HG03066 (cell line): ENCODE results near the gene LRP1.

Experiments used
- ATAC-seq: cut with Tn5 transposase; IDR thresholded peaks from one replicate; pipeline ENCODE4 v1.9.1; 2021; ENCODE audit warnings: low read depth; ENCODE audit not compliant: unreplicated experiment

LRP1 gene

GRCh38 chr12:57185906-57186508 lies 57.7 kb downstream of the LRP1 start:
- no peak for ATAC-seq

GRCh38 chr12:57187222-57188089 lies 59.2 kb downstream of the LRP1 start:
- ATAC-seq = no peak

GRCh38 chr12:57188090-57188425 lies 59.8 kb downstream of the LRP1 start:
- ATAC-seq = no peak

- ATAC-seq = no peak
Measured at GRCh38 chr12:57190037-57190436, 61.8 kb downstream of the LRP1 start.

GRCh38 chr12:57190821-57191220 lies 62.5 kb downstream of the LRP1 start:
- ATAC-seq = no peak

- ATAC-seq = no peak
Measured at GRCh38 chr12:57191410-57191809, 63.1 kb downstream of the LRP1 start.

- ATAC-seq = no peak
Measured at GRCh38 chr12:57192920-57193319, 64.6 kb downstream of the LRP1 start.

GRCh38 chr12:57193706-57194245 lies 65.5 kb downstream of the LRP1 start:
- no peak for ATAC-seq

- ATAC-seq = no peak
Measured at GRCh38 chr12:57194253-57194652, 66.0 kb downstream of the LRP1 start.

GRCh38 chr12:57195186-57195585 lies 66.9 kb downstream of the LRP1 start:
- ATAC-seq = no peak

- no peak for ATAC-seq
Measured at GRCh38 chr12:57195611-57196371, 67.5 kb downstream of the LRP1 start.

- no peak for ATAC-seq
Measured at GRCh38 chr12:57196439-57196838, 68.2 kb downstream of the LRP1 start.

GRCh38 chr12:57196956-57197355 lies 68.7 kb downstream of the LRP1 start:
- ATAC-seq = no peak

GRCh38 chr12:57198329-57198728 lies 70.0 kb downstream of the LRP1 start:
- ATAC-seq = no peak

- no peak for ATAC-seq
Measured at GRCh38 chr12:57199191-57199590, 70.9 kb downstream of the LRP1 start.

- ATAC-seq = no peak
Measured at GRCh38 chr12:57200497-57200896, 72.2 kb downstream of the LRP1 start.

- no peak for ATAC-seq
Measured at GRCh38 chr12:57201219-57201618, 72.9 kb downstream of the LRP1 start.

GRCh38 chr12:57201631-57202030 lies 73.3 kb downstream of the LRP1 start:
- no peak for ATAC-seq

GRCh38 chr12:57202321-57202720 lies 74.0 kb downstream of the LRP1 start:
- no peak for ATAC-seq

- ATAC-seq = no peak
Measured at GRCh38 chr12:57203201-57203600, 74.9 kb downstream of the LRP1 start.

- ATAC-seq = no peak
Measured at GRCh38 chr12:57203791-57204190, 75.5 kb downstream of the LRP1 start.
